T-helper 17 cell (primary cell): ENCODE measurements around the gene FGF18. TPM values are rescaled to one million over a fixed set of nuclear protein-coding genes. Genes with fewer than 3 reads are reported as not detected.

Experiments used
- ATAC-seq: fragments of 150-1000 bp; cut with Tn5 transposase; 2 replicates; pipeline ENCODE4 v1.10.0; 2021; ENCODE audit warnings: mild to moderate bottlenecking, moderate library complexity
- DNase-seq, 3 donors: peaks; one replicate each; pipeline versions ENCODE4 v3.0.0 to v3.0.0-alpha.2; 2020 to 2021
- H3K9me3 ChIP-seq: one replicate; pipeline ENCODE4 v1.7.0; 2013; ENCODE audit warnings: low read length, mild to moderate bottlenecking; ENCODE audit not compliant: control insufficient read depth, poor library complexity, severe bottlenecking
- H3K27ac Mint-ChIP-seq: one replicate; pipeline ENCODE4 v1.8.0; 2022; ENCODE audit warnings: mild to moderate bottlenecking, moderate library complexity, mixed read lengths
- H3K27me3 Mint-ChIP-seq: one replicate; pipeline ENCODE4 v1.8.0; 2022; ENCODE audit warnings: mixed read lengths
- H3K36me3 Mint-ChIP-seq: one replicate; pipeline ENCODE4 v1.8.0; 2022; ENCODE audit warnings: low read depth, mixed read lengths
- H3K4me1 Mint-ChIP-seq: one replicate; pipeline ENCODE4 v1.8.0; 2022; ENCODE audit warnings: mild to moderate bottlenecking, mixed read lengths
- H3K4me3 Mint-ChIP-seq: one replicate; pipeline ENCODE4 v1.8.0; 2022; ENCODE audit warnings: mild to moderate bottlenecking, moderate library complexity, mixed read lengths
- total RNA-seq, 4 donors: library from RNA in 2 of 4; stranded (reverse) in 2 of 4; gene quantifications; one replicate each; pipeline ENCODE4 v1.2.3 and lab custom pipeline; 2022 to 2026

The FGF18 gene
- total RNA-seq, 2 donors from 2014 or later: 0.44 to 0.50 TPM

DNA sequence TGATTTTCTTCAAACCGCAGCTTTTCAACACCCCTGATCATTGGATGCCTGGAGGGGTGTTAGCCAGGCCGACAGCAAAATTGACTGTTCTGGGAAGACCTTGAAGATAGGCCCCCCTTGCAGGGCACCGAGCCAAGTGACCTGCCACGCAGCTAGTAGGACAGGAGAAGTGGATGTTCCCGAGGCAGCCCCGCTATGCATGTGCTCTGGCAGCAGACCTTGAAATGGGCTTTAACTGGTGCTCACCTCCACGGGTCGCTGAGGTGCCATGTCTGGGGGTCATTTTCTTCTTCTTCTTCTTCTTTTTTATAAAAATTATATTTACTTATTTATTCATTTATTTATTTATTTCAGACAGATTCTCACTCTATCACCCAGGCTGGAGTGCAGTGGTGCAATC is 12.6 kb downstream of the FGF18 start:
- Mint-ChIP-seq H3K4me3 (no peak overlapping the region), H3K27ac (no peak overlapping the region), H3K27me3 (no peaks in the 10 kb centered on the region), H3K36me3 (no peaks in the 10 kb centered on the region), H3K4me1 (peaks cover 2% of the 10 kb centered on the region)
- ATAC-seq (no peak), DNase-seq (no peak)
- H3K9me3 ChIP-seq: no peaks in the 10 kb centered on the region

DNA sequence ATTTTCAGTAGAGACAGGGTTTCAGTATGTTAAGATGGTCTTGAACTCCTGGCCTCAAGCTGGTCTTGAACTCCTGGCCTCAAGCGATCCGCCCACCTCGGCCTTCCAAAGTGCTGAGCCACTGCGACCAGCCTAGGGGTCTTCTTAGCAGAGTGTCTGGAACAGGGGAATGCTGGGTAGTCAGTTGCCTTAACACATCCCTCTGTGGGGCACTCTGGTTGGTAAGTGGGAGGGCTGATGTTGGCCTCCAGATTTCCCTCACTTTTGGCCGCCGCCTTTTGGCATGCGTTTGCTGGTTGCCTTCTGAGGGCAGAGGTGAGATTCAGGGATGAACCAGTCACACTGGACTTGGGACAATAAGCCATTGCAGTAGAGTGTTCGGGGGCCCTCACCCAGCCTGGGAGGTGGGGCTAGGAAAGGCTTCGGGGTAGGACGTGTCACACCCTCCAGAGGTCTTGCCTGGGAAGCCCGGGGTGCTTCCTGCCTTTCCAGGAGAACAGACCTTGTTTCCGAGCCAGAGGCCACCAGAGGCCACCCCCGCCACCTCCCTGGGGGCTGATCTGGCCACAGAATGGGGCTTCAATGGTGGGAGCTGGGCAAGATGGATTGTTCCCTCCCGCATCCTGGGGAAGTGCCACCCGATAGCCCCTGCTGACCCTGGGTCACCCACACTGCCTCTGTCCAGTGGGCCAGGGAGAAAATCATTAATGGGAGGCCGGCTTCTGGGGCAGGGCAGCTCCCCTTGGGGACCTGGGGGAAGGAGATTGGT is 13.3 kb downstream of the FGF18 start:
- H3K4me3 Mint-ChIP-seq: no peak overlapping the region
- ATAC-seq: no peak
- no peaks in the 10 kb centered on the region for H3K27me3 Mint-ChIP-seq
- H3K4me1 Mint-ChIP-seq: peaks cover 2% of the 10 kb centered on the region
- H3K27ac Mint-ChIP-seq: no peak overlapping the region
- DNase-seq: no peak
- no peaks in the 10 kb centered on the region for H3K9me3 ChIP-seq
- no peaks in the 10 kb centered on the region for H3K36me3 Mint-ChIP-seq

DNA sequence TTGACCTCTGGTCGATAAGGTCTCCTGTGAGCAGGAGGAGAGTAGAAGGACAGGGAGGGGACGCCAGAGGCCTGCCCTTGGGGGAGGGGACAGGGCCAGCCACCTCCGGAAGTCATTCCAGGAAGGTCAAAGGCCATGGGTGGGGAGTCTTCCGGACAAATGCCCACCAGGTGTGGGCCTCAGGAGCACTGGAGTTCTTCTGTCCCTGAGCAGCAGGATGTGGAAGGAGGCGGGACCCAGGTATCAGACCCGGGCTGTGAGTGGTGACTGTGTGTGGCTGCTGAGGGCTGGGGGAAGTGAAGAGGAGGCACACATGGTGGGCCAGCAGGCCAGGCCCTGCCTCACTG is 13.9 kb downstream of the FGF18 start:
- no peak overlapping the region for H3K4me3 Mint-ChIP-seq
- DNase-seq (no peak), ATAC-seq (no peak)
- H3K36me3 Mint-ChIP-seq: no peaks in the 10 kb centered on the region
- H3K4me1 Mint-ChIP-seq: peaks cover 2% of the 10 kb centered on the region
- H3K9me3 ChIP-seq: no peaks in the 10 kb centered on the region
- no peak overlapping the region for H3K27ac Mint-ChIP-seq
- H3K27me3 Mint-ChIP-seq: no peaks in the 10 kb centered on the region

DNA sequence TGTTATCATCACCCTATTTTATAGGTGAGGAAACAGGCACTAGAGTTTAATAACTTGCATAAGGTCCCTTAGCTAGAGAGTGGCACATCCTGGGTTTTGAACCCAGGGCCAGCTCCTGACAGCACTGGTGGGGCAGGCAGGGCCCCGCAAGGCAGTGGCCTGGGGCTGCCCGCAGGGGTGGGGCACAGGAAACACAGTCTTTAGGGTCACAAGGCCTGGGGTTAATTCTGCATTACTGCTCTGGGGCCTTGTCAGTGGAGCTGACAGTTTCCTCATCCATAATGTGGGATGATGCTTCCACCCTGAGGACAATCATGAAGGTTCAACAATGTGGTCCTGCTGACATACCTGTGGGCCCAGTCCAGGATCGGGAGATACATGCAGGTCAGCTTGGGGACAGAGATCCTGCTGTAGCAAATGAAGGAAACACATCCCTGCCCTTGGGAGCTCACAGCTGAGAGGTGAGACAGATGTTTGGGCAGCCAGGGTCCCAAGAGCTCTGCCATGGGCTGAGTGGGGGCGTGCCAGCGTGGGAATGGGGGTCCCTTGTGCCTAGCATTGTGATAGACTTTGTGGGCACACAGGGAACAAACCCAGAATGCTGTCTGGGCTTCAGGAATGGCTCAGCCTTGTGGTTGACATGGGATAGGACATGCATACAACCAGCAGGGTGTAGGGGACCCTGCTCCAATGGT is 14.7 kb downstream of the FGF18 start:
- H3K4me3 Mint-ChIP-seq: no peak overlapping the region
- ATAC-seq: no peak
- no peak overlapping the region for H3K27ac Mint-ChIP-seq
- no peaks in the 10 kb centered on the region for H3K36me3 Mint-ChIP-seq
- H3K27me3 Mint-ChIP-seq: no peaks in the 10 kb centered on the region
- H3K4me1 Mint-ChIP-seq: peaks cover 2% of the 10 kb centered on the region
- DNase-seq: no peak
- no peaks in the 10 kb centered on the region for H3K9me3 ChIP-seq

DNA sequence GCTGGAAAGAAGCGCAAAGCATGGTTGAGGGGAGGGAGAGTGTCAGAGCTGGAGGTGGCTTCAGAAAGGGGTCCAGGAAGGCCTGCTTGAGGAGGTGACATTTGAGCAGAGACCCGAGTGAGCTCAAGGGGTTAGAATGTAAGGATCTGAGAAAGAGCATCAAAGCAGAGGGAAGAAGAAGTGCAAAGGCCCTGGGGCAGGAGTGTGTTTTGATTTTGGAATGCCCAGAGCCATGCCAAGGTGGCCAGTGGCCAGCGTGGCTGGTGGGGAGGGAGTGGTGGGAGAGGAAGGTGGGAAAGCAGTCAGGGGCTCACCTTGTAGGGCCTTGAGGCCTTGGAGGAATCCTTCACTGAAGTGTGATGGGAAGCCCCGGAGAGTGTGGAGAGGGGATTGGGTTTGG is 15.4 kb downstream of the FGF18 start:
- H3K36me3 Mint-ChIP-seq: no peaks in the 10 kb centered on the region
- H3K4me1 Mint-ChIP-seq: peaks cover 2% of the 10 kb centered on the region
- H3K27ac Mint-ChIP-seq: no peak overlapping the region
- ATAC-seq (no peak), DNase-seq (no peak)
- H3K27me3 Mint-ChIP-seq: no peaks in the 10 kb centered on the region
- H3K4me3 Mint-ChIP-seq: no peak overlapping the region
- H3K9me3 ChIP-seq: no peaks in the 10 kb centered on the region

DNA sequence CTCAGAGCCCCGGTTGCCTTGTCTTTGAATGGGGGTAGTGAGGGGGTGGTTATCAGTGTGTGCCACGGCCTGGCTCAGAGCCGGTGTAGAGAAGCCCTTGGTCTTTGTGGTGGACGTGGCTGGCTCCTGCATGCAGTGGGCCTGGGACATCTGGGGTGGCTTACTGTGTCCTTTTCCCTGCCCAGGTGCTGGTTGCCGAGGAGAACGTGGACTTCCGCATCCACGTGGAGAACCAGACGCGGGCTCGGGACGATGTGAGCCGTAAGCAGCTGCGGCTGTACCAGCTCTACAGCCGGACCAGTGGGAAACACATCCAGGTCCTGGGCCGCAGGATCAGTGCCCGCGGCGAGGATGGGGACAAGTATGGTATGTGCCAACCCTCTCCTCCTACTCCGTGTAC is 16.5 kb downstream of the FGF18 start:
- Mint-ChIP-seq H3K4me3 (no peak overlapping the region), H3K36me3 (no peaks in the 10 kb centered on the region), H3K27me3 (no peaks in the 10 kb centered on the region), H3K4me1 (peaks cover 2% of the 10 kb centered on the region), H3K27ac (no peak overlapping the region)
- ATAC-seq (no peak), DNase-seq (no peak)
- no peaks in the 10 kb centered on the region for H3K9me3 ChIP-seq

DNA sequence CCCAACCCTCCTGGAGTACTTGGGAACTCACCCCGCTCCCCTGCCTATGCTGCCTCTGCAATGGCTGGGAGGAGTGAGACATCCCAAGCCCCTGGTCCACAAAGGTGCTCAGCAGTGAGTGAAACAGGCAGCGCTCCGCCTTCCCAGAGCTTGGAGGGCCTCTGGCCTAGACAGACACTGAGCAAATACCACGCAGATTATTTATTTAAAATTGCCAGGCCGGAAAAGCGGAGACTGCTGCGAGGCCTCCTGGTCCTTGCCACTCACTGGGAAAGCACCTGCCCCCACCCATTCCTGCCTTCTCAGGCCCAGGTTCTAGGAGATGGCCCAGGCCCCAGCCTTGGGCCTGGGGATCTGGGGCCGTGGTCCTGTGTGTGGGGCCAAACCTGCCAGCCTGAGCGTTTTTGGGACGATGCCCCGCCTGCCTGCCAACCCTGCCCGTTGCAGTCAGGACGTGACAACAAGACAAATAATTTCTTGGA is 17.4 kb downstream of the FGF18 start:
- ATAC-seq (no peak), DNase-seq (no peak)
- no peaks in the 10 kb centered on the region for H3K9me3 ChIP-seq
- Mint-ChIP-seq H3K27ac (no peak overlapping the region), H3K27me3 (no peaks in the 10 kb centered on the region), H3K36me3 (no peaks in the 10 kb centered on the region), H3K4me1 (peaks cover 2% of the 10 kb centered on the region), H3K4me3 (no peak overlapping the region)

DNA sequence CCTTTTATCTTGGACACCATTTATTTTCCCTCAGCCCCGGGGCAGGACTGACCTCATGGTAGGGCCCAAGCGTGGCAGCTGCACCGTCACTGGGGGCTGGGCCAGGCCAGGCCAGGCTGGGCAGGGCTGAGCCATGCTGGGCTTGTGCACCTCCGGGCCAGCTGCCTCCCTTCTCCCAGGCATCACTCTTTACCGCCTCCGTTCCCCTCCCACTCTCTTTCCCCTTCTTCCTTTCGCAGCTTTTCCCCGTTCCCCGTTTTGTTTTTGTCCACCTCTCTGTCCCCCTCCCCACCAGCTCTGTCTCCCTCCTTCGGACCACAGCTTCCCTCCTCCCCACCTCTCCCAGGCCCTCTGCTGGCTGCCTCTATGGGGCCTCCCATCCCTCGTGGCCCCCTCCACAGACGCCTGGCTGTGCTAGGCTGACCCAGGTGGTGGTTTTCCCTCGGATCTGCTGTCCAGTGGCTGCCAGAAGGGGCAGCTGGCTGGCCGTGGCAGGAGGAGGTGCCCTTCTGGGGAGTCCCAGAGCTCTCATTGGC is 17.9 kb downstream of the FGF18 start:
- no peak for ATAC-seq
- no peak overlapping the region for H3K27ac Mint-ChIP-seq
- peaks cover 2% of the 10 kb centered on the region for H3K4me1 Mint-ChIP-seq

DNA sequence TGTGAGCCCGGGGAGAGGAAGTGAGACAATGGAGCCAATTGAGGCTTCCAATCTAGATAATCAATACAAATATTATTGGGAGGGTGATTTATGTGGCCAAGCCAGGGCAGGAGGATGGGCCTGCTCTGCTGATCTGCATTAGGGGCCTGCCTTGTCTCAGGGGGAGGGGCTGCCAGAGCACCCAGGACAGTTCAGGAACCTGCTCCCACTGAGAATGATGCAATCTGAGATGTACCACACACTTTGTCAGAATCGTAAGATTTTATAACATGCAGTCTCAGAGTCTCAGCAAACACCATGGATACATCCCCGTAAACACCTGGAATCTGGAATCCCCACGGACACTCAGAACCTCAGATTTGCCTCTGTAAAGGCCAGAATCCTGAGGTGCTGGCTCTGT is 19.3 kb downstream of the FGF18 start:
- Mint-ChIP-seq H3K4me1 (no peaks in the 10 kb centered on the region), H3K4me3 (no peak overlapping the region), H3K36me3 (no peaks in the 10 kb centered on the region), H3K27ac (no peak overlapping the region), H3K27me3 (no peaks in the 10 kb centered on the region)
- no peaks in the 10 kb centered on the region for H3K9me3 ChIP-seq
- ATAC-seq: no peak
- DNase-seq: no peak

More for the DNA sequence above, 17.9 kb downstream of the FGF18 start:
- H3K9me3 ChIP-seq: no peaks in the 10 kb centered on the region
- Mint-ChIP-seq H3K36me3 (no peaks in the 10 kb centered on the region), H3K27me3 (no peaks in the 10 kb centered on the region), H3K4me3 (no peak overlapping the region)
- DNase-seq: no peak

DNA sequence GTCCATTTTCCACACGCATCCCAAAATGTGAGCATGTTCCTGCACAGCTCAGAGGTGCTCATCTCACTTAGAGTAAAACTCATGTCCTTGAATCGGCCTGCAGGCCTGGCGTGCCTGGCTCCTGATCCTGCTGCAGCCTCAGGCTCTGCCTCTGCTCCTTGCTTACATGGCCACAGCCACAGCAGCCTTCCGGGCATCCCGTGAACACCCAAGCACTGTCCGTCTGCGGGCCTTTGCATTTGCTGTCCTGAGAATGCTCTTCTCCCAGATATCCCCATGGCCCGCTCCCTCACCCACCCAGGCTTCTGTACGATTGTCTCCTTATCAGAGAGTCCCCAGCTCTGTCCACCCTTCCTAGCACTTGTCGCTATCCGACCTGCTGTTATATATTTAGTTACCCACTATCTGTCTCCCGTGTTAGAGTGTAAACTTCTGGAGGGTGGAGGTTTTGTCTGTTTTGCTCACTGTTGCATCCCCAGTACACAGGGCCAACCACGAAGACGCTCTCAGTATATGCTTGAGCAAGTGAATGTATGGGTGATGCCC is 21.9 kb downstream of the FGF18 start:
- Mint-ChIP-seq H3K4me3 (no peak overlapping the region), H3K27me3 (no peaks in the 10 kb centered on the region), H3K27ac (no peak overlapping the region), H3K4me1 (no peaks in the 10 kb centered on the region), H3K36me3 (no peaks in the 10 kb centered on the region)
- DNase-seq (no peak), ATAC-seq (no peak)
- H3K9me3 ChIP-seq: no peaks in the 10 kb centered on the region

DNA sequence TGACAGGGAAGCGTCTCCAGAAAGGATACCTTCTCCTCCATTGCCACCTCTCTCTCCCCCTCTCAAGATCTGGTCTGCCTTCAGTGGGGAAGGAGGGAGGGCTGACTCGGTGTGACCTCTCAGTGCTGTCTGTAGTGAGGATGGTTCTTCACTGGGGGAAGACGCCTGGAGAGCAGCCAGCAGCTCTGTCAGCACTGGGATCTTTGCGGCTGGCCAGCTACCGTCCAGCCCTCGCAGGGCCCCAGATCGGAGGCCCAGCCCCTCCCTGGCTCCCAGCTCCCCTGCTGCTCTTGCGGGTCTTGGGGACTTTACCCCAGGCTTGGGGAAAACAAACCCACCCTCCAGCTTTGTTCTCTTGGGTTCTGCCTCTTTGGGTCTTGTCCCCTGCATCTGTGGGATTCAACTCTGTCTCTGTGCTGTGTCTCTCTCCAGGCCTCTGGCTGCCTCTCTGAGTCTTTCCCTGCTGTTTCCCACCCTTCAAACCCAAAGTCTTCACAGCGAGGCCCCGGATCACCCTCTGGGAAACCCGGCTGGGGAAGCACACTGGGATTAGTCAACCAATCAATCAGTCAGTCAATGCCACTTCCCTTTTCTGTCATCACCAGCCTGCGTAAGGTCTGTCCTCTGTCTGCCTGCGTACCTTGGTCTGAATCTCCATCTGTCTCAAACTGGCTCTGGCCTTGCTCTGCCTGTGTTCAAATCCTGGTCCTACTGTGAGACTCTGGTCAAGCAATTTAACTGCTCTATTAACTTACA is 23.0 kb downstream of the FGF18 start:
- H3K36me3 Mint-ChIP-seq: no peaks in the 10 kb centered on the region
- ATAC-seq (no peak), DNase-seq (no peak)

DNA sequence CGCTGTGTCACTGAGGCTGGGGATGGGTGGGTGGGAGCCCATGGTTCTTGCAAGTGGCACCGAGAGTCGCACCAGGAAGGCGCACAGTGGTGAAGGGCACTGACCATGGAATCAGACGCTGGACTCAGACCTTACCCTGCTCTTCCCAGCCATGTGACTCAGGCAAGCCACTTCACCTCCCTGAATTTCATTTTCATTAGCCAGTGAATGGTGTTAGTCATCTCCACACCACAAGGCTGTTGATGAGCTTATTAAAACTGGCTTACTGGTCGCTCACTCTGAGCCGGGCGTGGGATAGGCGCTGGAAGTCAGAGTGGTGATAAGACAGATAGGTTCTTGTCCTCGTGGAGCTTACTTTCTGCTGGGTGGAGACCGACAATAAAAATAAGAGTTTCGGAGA is 25.1 kb downstream of the FGF18 start:
- H3K36me3 Mint-ChIP-seq: no peaks in the 10 kb centered on the region
- H3K4me1 Mint-ChIP-seq: no peaks in the 10 kb centered on the region
- no peak for DNase-seq
- H3K27me3 Mint-ChIP-seq: peaks cover 17% of the 10 kb centered on the region
- H3K27ac Mint-ChIP-seq: no peak overlapping the region
- no peak for ATAC-seq
- no peak overlapping the region for H3K4me3 Mint-ChIP-seq
- H3K9me3 ChIP-seq: no peaks in the 10 kb centered on the region

More for the DNA sequence above, 23.0 kb downstream of the FGF18 start:
- Mint-ChIP-seq H3K4me1 (no peaks in the 10 kb centered on the region), H3K27ac (no peak overlapping the region), H3K27me3 (no peaks in the 10 kb centered on the region), H3K4me3 (no peak overlapping the region)
- no peaks in the 10 kb centered on the region for H3K9me3 ChIP-seq
